SHP77 treated with DMSO at 0.1 percent for 48 hours (cell line): ENCODE data around the gene CLDN20.
"Not testable (repeated sequence)": the region's sequence is repeated elsewhere in the genome, so short reads cannot be mapped to it uniquely, and the experiment has no call there.

Source experiments
- DNase-seq: peaks from one replicate; lab custom pipeline; 2025; lab: John Stamatoyannopoulos, UW

Gene CLDN20

DNA sequence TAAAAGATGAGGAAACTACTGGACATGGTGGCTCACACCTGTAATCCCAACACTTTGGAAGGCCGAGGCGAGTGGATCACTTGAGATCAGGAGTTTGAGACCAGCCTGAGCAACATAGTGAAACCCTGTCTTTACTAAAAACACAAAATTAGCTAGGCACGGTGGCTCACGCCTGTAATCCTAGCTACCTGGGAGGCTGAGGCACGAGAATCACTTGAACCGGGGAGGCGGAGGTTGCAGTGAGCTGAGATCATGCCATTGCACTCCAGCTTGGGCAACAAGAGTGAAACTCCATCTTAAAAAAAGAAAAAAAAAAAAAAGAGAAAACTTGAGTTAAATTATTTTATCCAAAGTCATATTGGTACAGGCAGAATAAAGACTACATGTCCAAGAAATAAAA lies 49.1 kb downstream of the CLDN20 start:
- not testable (repeated sequence) for DNase-seq

DNA sequence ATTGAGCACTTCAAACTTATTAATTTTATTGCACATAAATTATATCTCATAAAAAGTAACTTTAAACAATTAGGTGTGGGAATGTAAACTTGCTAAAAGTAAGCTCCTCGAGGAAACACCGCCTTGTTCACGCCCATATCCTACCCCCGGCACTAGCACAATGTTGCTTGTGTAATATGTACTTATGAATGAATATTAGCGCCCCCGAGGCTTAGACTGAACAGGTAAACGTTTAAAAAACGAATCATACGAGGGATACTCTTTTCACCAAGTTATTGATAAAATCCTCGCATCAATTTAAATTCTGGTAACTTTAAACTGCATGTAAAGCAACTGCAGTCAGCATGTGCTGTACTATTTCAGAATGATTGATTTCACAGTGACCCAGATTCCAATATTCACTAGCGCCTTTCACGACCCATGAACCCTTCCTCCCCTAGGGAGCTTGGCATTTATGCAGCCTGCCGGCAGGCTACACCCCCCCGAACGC lies 49.8 kb downstream of the CLDN20 start:
- DNase-seq, result no peak

DNA sequence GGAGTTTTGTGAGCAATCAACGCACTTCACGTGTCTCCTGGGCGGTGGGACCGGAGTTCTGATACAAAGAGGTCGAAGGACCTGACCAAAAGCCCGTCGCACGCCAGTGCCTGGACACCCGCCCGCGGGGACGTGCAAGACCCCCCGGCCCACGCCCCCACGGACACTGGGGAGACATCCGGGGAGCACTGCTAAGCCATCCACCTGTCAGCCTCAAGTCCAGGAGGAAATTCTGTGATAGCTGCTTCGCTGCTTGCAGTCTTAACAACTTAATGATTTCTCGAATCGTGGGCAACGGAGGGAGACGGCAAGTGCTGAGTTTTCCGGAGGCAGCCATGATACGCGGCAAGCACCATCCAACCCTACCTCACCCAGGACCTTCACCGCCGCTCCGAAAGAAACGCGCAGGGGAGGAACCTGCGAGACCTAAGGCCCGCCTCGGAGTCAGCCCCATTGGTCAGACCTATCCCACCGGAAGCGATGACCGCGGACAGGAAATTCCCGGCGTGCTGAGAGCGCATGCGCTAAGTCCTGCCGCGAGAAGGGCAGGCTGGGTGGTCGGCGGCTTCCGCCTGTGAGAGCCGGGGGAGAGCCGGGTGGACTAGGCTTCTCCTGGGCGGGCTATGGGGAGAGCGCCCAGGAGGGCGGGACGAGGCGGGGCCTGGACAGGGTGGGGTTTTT lies 50.4 kb downstream of the CLDN20 start, which contains the start of gene TFB1M:
TSS of gene TFB1M (minus strand) at position 393 of the 681 bp plus-strand sequence. CDS start at position 337, 56 bp downstream.
- DNase-seq, result peak; percentile 96

DNA sequence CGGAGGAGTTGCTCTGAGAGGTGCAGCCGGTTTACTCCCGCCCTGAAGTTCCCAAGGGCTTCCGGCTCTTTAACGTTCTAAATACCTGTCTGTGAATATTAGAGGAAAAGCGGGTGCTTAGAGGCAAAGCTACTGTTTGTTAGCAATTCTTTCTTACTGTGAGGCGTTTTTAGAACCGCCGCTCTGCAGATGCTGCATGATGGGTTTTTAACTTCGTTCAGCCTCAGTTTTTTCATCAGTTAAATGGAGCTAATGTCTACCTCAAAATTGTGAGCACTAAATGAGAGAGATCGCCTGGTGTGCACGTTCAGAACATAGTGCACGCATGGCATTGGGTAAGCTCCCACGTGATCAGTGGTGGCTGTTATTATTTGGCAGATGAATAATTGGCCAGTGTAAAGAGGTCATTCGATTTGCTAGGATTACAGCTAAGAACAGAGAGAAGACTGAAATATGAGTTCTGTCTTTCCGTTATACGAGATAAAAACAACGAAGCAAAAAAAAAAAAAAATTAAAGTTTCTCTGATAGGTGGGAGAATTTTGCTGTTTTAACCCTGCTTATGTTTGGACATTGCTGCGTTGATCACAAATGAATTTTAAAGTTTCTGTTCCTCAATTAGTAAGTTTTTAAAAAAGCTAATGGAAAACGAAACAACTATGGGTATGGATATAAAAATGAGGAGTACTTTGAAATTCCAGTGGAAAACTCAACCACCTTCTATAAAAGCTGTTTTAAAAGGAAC lies 51.1 kb downstream of the CLDN20 start:
- peak; percentile 95 for DNase-seq

DNA sequence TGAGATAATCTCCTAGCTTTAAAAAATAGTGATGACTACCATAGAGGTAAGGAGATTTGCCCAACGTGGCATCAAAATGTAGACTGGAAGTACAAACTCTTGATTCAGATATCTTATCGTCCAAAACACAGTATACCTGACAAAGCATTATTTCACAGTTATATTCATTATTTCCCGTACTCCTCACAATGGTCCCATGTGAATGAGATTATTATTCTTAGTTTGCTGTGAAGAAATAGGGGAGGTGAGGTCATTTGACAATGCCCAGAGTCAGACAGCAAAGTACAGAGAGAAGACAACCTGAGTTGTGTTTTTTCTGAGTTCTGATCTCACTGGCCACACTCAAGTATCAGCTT lies 51.7 kb downstream of the CLDN20 start:
- DNase-seq, result no peak

GRCh38 chr6:155316419-155316818 lies 52.6 kb downstream of the CLDN20 start:
- DNase-seq, result no peak

- DNase-seq, result no peak
These were observed 53.4 kb downstream of the CLDN20 start for GRCh38 chr6:155317186-155317585.

- DNase-seq, result no peak
These were observed 56.1 kb downstream of the CLDN20 start for GRCh38 chr6:155319902-155320301.

DNA sequence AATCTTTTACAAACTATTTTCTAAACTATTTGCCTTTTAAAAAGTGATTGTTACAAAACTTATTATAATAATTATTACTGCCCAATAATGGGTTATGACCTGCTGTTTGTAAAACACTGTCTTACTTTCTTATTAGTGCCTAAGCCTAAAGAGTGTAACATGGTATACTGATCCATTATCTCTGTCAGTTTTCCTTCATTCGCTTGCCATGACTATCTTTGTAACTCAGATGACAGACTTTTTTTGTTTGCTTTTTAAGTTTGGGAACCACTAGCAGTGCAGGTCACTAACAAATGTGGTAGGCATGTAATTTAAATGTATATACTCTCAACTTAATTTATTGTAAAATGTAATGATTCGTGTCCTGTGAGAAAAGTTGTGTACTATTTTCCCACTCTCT lies 60.4 kb downstream of the CLDN20 start:
- no peak for DNase-seq

GRCh38 chr6:155324993-155325392 lies 61.2 kb downstream of the CLDN20 start:
- DNase-seq, result no peak

GRCh38 chr6:155325700-155326516 lies 62.1 kb downstream of the CLDN20 start:
- no peak for DNase-seq
